HG02588 (cell line): ENCODE results near the gene ADARB2.

Source experiments
- ATAC-seq: cut with Tn5 transposase; IDR thresholded peaks from one replicate; pipeline ENCODE4 v1.9.1; 2021; ENCODE audit warnings: mild to moderate bottlenecking, moderate library complexity; ENCODE audit not compliant: unreplicated experiment

Gene ADARB2

GRCh38 chr10:1598393-1599153 lies 138.8 kb downstream of the ADARB2 start:
- no peak for ATAC-seq

- ATAC-seq = no peak
Measured at GRCh38 chr10:1597370-1598146, 139.8 kb downstream of the ADARB2 start.

- no peak for ATAC-seq
Measured at GRCh38 chr10:1596482-1597099, 140.7 kb downstream of the ADARB2 start.

GRCh38 chr10:1595726-1596125 lies 141.6 kb downstream of the ADARB2 start:
- ATAC-seq = no peak

GRCh38 chr10:1595242-1595600 lies 142.1 kb downstream of the ADARB2 start:
- no peak for ATAC-seq

- ATAC-seq = no peak
Measured at GRCh38 chr10:1594372-1595241, 142.7 kb downstream of the ADARB2 start.

GRCh38 chr10:1591742-1592141 lies 145.6 kb downstream of the ADARB2 start:
- no peak for ATAC-seq

GRCh38 chr10:1591045-1591444 lies 146.3 kb downstream of the ADARB2 start:
- no peak for ATAC-seq

- no peak for ATAC-seq
Measured at GRCh38 chr10:1589257-1589656, 148.1 kb downstream of the ADARB2 start.

- ATAC-seq = no peak
Measured at GRCh38 chr10:1582739-1583138, 154.6 kb downstream of the ADARB2 start.

- ATAC-seq = no peak
Measured at GRCh38 chr10:1581189-1581588, 156.1 kb downstream of the ADARB2 start.

- no peak for ATAC-seq
Measured at GRCh38 chr10:1579671-1580070, 157.7 kb downstream of the ADARB2 start.

- ATAC-seq = no peak
Measured at GRCh38 chr10:1579141-1579491, 158.2 kb downstream of the ADARB2 start.

GRCh38 chr10:1578392-1579140 lies 158.8 kb downstream of the ADARB2 start:
- ATAC-seq = no peak

- ATAC-seq = no peak
Measured at GRCh38 chr10:1577945-1578344, 159.4 kb downstream of the ADARB2 start.

GRCh38 chr10:1577373-1577770 lies 160.0 kb downstream of the ADARB2 start:
- ATAC-seq = no peak

- ATAC-seq = no peak
Measured at GRCh38 chr10:1576467-1577372, 160.6 kb downstream of the ADARB2 start.

GRCh38 chr10:1575481-1576244 lies 161.7 kb downstream of the ADARB2 start:
- no peak for ATAC-seq

GRCh38 chr10:1574719-1575118 lies 162.6 kb downstream of the ADARB2 start:
- ATAC-seq = no peak
